Fibroblast of villous mesenchyme (primary cell): ENCODE measurements around the gene ADORA1. TPM values are rescaled to one million over a fixed set of nuclear protein-coding genes. Genes with fewer than 3 reads are reported as not detected.

Experiments
- DNase-seq: peaks from one replicate; pipeline ENCODE4 v3.0.0-alpha.2; 2010; ENCODE audit warnings: low read depth
- H3K4me3 ChIP-seq: 2 replicates; pipeline ENCODE4 v1.5.1; 2011; ENCODE audit warnings: low read depth, mild to moderate bottlenecking, low read length
- CTCF ChIP-seq: IDR thresholded peaks from 2 replicates; pipeline ENCODE4 v1.5.1; 2012; ENCODE audit warnings: low read depth, mild to moderate bottlenecking, low read length; ENCODE audit not compliant: insufficient read depth
- total RNA-seq: library from RNA; depleted of rRNA; stranded (reverse); fragments of >200 nt; gene quantifications from 2 replicates; pipeline ENCODE4 v1.2.3, GENCODE V29; 2012

Gene ADORA1
- total RNA-seq, 1 donor: 14.2 TPM

- peak; percentile 25 for DNase-seq
These were observed 36.5 kb downstream of the ADORA1 start for GRCh38 chr1:203163891-203164635.

GRCh38 chr1:203165101-203165799 lies 37.7 kb downstream of the ADORA1 start:
- no peak overlapping the region for H3K4me3 ChIP-seq
- TF ChIP-seq CTCF: no peak
- no peak for DNase-seq

More at GRCh38 chr1:203163891-203164635, 36.5 kb downstream of the ADORA1 start:
- no peak for TF ChIP-seq CTCF
- H3K4me3 ChIP-seq: no peak overlapping the region

GRCh38 chr1:203165800-203166161 lies 38.3 kb downstream of the ADORA1 start:
- no peak for TF ChIP-seq CTCF
- no peak overlapping the region for H3K4me3 ChIP-seq
- DNase-seq: no peak

GRCh38 chr1:203166192-203166940 lies 38.8 kb downstream of the ADORA1 start:
- DNase-seq: no peak
- no peak overlapping the region for H3K4me3 ChIP-seq
- peak; percentile 27 for TF ChIP-seq CTCF

GRCh38 chr1:203167026-203167912 lies 39.7 kb downstream of the ADORA1 start:
- no peak overlapping the region for H3K4me3 ChIP-seq
- no peak for TF ChIP-seq CTCF
- peak; percentile 15 for DNase-seq

GRCh38 chr1:203167913-203168200 lies 40.3 kb downstream of the ADORA1 start:
- no peak for DNase-seq
- no peak for TF ChIP-seq CTCF
- no peak overlapping the region for H3K4me3 ChIP-seq
